Measurements from ENCODE around the gene LYVE1.
A peak's percentile ranks its signal among the peaks of the same experiment; 100 is the strongest.

LYVE1 gene

GRCh38 chr11:10606536-10607208 is 38.2 kb upstream of the LYVE1 start:
- TF ChIP-seq CTCF (IDR thresholded peaks at IDR 0.05; ENCODE audit: extremely low read depth, missing control alignments), result no peak

GRCh38 chr11:10605941-10606381 is 37.5 kb upstream of the LYVE1 start:
- TF ChIP-seq CTCF (IDR thresholded peaks at IDR 0.05; ENCODE audit: extremely low read depth, missing control alignments), result no peak
- DNase-seq (ENCODE audit: low spot score), result no peak

More at GRCh38 chr11:10606536-10607208, 38.2 kb upstream of the LYVE1 start:
- peak; percentile 36 for DNase-seq (ENCODE audit: low spot score)

GRCh38 chr11:10604798-10605197 is 36.3 kb upstream of the LYVE1 start:
- DNase-seq (ENCODE audit: low spot score), result no peak
- no peak for TF ChIP-seq CTCF (IDR thresholded peaks at IDR 0.05; ENCODE audit: extremely low read depth, missing control alignments)

- no peak for DNase-seq (ENCODE audit: low spot score)
- no peak for TF ChIP-seq CTCF (IDR thresholded peaks at IDR 0.05; ENCODE audit: extremely low read depth, missing control alignments)
Observed at GRCh38 chr11:10604340-10604748, 35.9 kb upstream of the LYVE1 start.

GRCh38 chr11:10603721-10604297 is 35.3 kb upstream of the LYVE1 start:
- no peak for TF ChIP-seq CTCF (IDR thresholded peaks at IDR 0.05; ENCODE audit: extremely low read depth, missing control alignments)
- no peak for DNase-seq (ENCODE audit: low spot score)

GRCh38 chr11:10602945-10603344 is 34.5 kb upstream of the LYVE1 start:
- no peak for DNase-seq (ENCODE audit: low spot score)
- no peak for TF ChIP-seq CTCF (IDR thresholded peaks at IDR 0.05; ENCODE audit: extremely low read depth, missing control alignments)

GRCh38 chr11:10602366-10602765 is 33.9 kb upstream of the LYVE1 start:
- no peak for DNase-seq (ENCODE audit: low spot score)
- TF ChIP-seq CTCF (IDR thresholded peaks at IDR 0.05; ENCODE audit: extremely low read depth, missing control alignments), result no peak
